HG03521 (cell line): ENCODE data around the gene RRBP1.

ENCODE experiments used
- ATAC-seq: cut with Tn5 transposase; IDR thresholded peaks from one replicate; pipeline ENCODE4 v1.9.1; 2021; ENCODE audit warnings: mild to moderate bottlenecking, moderate library complexity; ENCODE audit not compliant: unreplicated experiment

Gene RRBP1

DNA sequence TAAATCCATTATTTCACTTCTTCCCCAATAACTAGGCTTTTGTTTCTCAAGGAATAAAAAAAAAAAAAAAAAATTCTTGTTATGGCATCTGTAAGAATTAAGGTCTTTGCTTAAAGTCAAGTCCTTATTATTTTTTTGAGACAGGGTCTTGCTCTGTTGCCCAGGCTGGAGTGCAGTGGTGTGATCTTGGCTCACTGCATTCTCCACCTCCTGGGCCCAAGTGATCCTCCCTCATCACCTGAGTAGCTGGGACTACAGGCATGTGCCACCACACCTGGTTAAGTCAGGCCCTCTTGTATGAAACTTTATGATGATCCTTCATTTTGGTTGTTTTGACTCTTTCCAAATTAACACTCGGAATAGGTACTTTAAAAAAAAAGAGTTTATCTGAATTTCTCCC, 94.9 kb downstream of the RRBP1 start:
- ATAC-seq = no peak

DNA sequence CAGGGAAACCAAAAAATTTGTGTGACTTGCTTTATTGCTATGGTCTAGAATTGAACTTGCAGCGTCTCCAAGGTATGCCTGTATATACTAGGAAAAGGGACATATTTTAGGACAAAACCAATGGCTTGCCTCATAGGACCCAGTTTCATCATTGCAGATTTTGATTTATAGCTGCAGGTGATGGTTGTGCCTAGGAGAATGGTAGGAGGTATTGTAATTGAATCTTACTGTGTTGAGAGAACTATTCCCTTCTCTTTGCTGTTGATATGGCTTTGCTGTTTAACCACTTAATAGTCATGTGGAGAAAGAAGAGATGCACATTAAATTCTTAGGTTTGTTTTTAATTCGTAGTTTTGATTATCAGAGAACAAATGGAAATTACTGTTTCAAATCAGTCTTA, 95.8 kb downstream of the RRBP1 start:
- ATAC-seq = no peak

DNA sequence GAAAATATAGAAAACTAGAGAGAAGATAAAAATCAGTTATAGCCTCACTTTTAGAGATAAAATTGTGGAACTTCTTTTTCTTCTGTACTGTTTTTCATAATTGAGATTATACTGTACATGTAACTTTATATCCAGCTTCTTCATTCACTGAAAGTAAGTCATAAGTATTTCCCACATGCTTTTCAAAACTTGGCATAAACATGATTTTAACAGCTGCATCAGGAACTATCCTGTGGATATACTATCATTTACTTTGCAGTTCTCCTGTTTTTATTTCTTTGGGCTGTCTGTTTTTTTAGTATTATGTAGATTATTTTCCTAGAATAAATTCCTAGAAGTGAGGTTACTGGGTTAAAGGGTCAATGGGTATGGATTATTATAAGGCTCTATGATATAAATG, 97.4 kb downstream of the RRBP1 start:
- no peak for ATAC-seq

DNA sequence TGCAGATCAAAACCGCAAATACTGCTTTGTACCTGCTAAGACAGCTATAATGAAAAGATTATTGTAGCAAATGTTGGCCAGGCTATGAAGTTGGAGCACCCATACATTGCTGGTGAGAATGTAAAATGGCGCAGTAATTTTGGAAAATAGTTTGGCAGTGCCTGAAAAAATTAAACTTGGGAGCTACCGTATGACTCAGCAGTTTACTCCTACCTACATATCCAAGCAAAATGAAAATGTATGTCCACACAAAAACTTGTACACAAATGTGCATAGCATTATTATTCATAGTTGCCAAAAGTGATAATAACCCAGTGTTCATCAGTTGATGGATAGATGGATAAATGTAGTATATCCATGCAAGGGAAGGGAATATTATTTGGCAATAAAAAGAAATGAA, 98.9 kb downstream of the RRBP1 start:
- ATAC-seq = no peak

DNA sequence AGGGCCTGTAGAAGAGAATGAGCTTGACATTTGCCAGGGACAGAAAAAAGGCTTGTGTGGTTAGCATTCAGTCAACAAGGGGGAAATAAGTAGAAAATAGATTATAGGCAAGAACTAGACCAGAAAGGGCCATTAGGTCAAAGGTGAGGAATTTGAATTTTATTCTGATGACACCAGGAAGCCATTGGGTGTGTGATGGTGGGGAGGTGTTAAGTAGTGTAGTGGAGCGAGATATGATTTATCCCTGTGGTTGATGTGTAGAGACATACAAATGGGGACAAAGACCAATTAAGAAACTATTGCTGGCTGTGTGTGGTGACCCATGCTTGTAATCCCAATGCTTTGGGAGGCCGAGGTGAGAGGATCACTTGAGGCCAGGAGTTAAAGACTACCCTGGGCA, 101.1 kb downstream of the RRBP1 start:
- no peak for ATAC-seq

DNA sequence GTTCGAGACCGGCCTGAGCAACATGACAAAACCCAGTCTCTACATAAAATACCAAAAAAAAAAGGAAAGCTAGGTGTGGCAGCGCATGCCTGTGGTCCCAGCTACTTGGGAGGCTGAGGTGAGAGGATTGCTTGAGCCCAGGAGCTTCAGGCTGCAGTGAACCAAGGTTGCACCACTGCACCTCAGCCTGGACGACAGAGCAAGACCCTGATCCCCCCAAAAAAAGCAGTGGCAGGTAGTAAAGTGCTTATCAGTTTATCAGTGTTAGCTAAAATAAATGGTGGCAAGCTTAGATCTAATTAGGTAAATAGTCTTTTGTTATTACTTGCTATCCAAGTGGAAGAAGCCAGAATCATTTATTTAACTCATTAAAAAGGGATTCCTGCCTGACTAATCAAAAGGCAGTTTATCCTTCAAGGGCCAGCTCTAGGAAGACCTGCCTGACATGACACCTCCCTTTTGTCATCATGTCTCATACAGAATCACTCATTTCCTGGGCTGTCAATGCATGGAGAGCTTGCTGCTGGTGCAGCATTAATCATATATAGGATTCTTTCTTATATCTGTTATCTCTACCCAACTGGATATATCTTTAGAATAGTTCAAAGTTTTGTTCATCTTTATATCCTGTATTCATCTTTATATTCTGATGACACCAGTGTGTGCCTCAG, 102.5 kb downstream of the RRBP1 start:
- ATAC-seq = no peak

DNA sequence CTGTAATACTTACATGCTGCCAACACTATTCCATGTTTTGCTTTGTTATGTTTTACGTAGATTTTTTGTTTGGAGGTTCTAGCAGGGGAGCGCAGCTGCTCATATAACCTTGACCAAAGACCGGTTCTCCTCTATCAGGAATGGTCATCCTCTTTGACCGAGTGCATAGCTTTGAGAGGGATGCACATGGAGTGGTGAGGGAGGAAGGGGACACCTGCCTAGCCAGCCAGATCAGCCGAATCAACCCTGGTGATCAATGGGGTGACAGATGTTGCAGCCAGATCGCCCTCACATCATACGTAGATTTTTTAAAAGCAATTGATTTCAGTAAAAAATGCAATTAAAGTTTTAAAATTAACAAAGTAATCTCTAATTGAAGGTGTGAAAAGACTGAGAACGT, 105.8 kb downstream of the RRBP1 start:
- ATAC-seq = no peak

DNA sequence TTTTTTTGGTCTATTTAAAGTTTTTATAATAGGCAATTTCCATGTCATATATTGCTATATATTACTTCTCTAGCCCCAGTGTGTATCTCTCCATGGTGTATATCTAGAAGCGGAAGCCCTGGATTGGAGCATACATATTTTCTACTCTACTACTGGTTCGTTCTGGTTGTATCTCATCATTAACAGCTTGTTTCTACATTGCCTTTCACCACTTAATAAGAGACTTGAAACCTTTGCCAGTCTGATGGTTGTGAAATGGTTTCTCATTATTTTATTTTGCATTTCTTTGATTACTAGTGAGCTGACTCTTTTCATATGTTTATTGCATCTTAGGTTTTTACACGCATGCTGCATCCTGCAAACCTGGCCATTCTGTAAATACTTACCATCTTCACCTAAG, 108.6 kb downstream of the RRBP1 start:
- ATAC-seq = no peak

DNA sequence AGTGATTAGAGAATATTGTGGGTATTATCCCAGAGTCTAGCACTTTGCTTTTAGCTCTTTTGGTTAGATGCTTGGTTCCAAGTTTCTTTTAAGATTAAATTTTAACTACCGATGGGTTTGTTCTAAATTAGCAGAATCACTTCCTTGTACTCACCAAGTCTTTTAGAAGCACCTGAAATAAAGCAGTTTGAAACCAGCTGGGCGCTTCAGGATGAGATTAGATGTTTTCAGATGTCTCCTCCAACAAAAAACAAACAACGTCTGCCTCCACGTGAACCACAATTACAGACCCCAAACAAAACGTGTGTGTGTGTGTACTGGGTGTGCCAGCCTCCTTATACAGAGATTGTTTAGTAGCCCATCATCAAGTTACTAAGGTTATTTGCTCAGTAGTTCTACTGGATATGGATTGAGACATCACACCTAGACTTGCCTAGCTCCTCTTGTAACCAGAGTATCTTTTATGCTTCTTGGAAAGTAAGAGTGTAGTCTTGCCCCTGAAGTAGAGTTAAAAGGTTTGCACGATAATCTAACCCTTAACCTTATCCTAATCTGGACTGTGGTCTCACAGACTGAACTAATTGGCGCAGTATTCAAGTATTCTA, 109.9 kb downstream of the RRBP1 start:
- no peak for ATAC-seq

DNA sequence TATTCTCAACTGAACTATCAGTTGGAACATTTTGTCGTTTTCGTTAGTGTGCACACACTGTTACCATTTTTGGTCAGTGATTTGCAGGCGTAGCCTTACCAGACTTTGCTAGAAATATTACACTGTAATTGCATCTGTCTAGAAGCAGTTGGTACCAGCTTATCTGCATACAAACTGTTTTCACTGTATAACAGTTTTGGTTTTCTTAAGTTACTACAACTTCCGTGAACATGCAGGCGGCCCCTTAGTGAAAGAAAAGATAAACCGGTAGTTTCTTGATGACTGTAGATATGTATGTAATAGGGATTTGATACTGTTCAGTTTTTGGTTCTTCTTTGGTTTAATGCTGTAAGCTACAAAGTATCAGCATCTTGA, 110.9 kb downstream of the RRBP1 start:
- ATAC-seq = no peak

DNA sequence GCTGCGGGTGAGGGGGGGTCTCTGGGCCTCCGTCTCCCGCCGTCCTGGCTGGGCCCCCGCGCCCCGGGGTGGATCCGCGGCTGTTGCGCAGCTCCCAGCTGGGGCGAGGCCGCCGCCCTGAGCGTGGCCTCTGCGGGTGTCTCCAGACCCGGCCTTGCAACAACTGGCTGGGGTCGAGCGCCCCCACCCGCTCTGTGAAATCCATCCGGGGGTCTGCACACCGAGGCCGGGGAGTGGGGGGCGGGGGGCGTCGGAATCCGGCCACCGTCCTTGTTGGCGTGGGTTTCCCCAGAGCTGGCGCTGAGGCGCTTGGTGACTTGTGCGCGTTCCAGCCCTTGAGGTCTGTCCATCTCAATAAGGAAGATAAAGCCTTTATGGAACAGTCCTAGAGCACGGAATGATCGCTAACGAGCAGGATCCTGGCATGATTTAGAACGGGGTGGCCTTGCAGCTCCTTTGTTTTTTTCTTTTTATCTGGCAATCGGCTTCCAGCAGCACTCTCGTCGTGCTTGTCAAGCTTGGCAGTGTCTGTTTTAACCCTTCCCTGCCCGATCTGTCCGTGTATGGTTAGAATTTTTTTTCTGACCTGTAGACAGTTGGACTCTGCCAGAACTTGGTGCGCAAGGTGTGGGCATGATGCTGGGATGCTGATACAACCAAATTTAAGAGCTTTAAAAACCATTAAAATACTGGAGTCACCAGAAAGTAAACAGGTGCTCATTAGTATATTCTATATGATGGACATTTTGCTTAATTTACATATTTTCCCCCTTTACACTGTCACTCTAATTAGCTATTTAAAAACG, 111.5 kb downstream of the RRBP1 start:
- ATAC-seq = peak; percentile 21

DNA sequence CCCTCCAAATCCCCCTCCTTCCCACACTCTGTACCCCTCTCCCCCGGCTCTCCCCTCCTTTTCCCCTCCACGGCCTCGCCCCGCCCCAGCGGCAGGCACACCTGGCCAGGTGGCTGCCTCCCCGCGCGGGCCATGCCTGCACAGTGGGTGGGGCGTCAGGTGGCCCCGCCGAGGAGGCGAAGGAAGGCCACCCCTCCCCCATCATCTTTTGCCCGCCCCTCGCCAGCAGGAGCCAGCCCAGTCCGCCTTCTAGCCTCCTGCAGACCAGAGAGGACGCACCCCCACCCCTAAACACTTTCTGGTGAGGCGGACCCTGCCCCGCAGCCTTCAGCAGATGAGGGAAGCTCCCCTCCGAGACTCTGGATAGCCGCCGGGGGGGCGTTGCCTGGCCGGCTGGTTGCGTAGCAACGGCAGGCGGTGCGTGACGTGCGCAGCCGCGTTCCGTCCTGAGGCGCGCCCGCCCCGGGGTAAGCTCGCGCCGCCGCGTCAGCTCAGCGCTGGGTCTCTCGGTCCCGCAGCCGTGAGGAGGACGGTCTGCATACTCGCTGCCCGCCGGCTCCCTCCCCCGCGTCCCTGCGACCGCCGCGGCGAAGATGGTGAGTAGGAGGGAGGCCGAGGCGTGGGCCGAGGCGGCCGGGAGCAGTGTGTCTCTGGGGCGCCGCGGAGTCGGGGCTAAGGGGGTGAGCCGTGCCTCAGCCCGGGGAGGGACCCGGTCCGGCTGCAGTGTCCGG, 112.3 kb downstream of the RRBP1 start, which contains the start of gene DSTN:
DSTN (plus strand) TSS at position 460 of the 731 bp plus-strand sequence; CDS start at position 594, 134 bp downstream.
- peak; percentile 89 for ATAC-seq

DNA sequence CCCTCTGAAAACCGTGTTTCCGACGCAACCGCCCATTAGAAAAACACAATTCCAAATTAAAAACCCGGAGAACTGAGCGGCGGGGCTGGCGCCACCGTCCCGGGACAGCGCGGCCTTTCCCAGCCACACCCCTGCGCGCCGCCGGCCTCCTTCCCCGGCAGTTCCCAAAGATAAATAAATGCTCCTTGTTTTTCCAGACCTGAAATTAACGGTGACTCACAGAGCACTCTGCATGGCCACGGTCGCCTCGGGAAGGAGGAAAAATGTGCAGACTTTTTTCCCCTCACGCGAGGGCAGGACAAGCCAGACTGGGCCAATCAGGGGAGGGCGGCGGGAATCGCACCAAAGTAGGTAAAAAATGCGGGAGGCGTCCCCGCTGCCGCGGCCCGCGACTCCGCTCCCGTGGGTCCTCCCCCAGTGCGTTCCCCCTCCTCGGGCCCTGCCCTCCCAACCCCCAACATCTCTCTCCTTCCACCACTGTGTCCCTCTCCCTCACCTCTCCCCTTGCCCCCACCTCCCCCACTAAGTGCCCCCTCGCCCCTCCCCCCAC, 113.0 kb downstream of the RRBP1 start:
- ATAC-seq = no peak

DNA sequence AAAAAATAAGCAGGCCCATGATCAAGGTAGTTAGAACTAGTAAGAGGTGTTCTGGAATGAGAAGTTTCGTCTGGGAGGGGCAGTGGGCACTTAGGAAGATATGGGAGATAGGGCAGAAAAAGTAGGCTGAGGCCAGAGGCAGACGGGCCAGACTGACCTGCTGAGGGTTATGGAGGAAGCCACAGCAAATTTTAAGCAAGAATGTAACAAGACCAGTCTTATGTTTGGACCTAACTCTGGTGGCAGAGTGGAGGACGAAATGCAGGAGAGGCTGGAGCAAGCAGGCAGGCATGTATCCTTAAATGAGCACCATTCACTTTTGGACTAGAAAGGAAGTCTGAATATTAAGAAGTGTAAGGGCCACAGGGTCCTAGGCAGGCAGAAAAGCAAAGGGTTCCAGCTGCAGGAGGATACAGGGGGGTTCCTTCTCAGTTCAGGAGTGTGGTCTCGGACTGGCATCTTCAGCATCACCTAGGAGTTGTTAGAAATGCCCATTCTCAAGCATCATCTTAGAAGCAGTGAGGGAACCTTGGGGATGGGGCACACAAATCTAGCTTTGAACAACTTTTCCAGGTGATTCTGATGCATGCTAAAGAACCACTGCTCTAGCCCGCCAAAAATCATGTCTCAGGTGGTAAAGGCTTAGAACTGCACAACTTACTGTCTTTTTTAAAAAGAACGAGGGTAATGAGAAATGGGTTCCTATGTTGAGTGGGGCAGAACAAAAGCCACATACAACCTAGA, 113.8 kb downstream of the RRBP1 start:
- ATAC-seq = no peak

DNA sequence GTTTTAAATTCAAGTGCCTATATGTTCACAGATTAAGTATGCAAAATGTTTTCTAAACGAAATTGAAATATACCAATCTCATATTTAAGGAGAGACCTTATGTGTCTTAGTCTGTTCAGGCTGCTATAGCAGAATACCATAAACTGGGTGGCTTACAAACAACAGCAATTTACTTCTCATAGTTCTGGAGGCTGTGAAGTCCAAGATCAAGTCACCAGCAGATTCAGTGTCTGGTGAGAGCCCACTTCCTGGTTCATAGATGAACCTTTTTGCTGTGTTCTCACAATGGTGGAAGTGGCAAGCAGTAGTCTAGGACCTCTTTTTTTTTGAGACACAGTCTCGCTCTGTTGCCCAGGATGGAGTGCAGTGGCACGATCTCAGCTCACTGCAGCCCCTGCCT, 115.7 kb downstream of the RRBP1 start:
- ATAC-seq = no peak

DNA sequence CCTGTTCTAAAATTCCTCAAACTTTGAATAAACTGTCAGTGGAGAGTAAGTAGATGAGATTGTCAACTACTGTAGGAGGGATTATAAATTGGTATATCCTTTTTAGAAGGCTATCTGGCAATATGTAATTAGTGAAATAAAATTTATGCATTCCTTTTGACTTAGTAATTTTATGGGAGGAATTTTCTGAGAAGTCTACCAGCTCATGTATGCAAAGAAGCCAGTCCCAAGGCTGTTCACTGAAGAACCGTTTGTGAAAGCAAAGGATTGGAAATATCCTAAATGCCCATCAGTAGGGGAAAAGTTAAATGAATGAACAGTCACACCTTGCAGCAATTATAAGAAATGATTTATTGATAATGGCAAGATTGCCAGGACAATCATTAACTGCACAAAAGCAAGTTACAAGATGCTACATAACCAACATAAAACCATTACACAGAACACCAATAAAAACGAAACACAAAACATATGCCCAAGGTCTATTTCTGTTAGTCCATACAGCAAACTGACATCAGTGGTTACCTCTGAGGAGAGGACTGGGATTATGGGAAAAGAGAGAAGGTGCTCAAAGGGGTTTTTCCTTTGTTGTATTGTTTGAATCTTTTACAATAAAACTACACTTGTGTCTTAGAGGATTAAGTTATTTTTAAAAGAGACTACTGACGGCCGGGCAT, 116.7 kb downstream of the RRBP1 start:
- no peak for ATAC-seq
